Mucosa of descending colon (tissue), 3 donors: ENCODE measurements around the gene REEP3. TPM values are rescaled to one million over a fixed set of nuclear protein-coding genes. Genes with fewer than 3 reads are reported as not detected.

Experiments used
- ATAC-seq: fragments of 200-7000 bp; cut with Tn5 transposase; one replicate; pipeline ENCODE4 v1.9.1; 2020; ENCODE audit warnings: mild to moderate bottlenecking, moderate library complexity
- DNase-seq, 3 donors: peaks; one replicate each; pipeline ENCODE4 v3.0.0-alpha.2; 2020
- H3K36me3 ChIP-seq: fragments of 200-600 bp; one replicate; pipeline ENCODE4 v1.8.0; 2021; ENCODE audit warnings: low read depth, mild to moderate bottlenecking
- H3K4me1 ChIP-seq: fragments of 200-600 bp; one replicate; pipeline ENCODE4 v1.8.0; 2021; ENCODE audit warnings: low read depth, mild to moderate bottlenecking
- H3K4me3 ChIP-seq: fragments of 200-600 bp; one replicate; pipeline ENCODE4 v1.8.0; 2021; ENCODE audit warnings: mild to moderate bottlenecking
- H3K9me3 ChIP-seq: fragments of 200-600 bp; one replicate; pipeline ENCODE4 v1.8.0; 2021; ENCODE audit warnings: mild to moderate bottlenecking
- CTCF ChIP-seq: fragments of 200-600 bp; IDR thresholded peaks from one replicate; pipeline ENCODE4 v1.8.0; 2022; ENCODE audit warnings: antibody characterized with exemption, mild to moderate bottlenecking
- intact Hi-C, 2 donors: fragments of 100-400 bp; cut with DNase I in 1 of 2; cut with micrococcal nuclease in 1 of 2; formaldehyde crosslinking; loops; one replicate each; pipeline versions ENCODE4 v1.11.0 to v1.11.1; 2022; cut with DNase I, micrococcal nuclease
- total RNA-seq, 3 donors: library from RNA; stranded (reverse); fragmentation: NEBNext Ultra II Directional in 2 of 3; extraction: Animal tissue kit (Norgen Biotek cat#: 25700) in 2 of 3; gene quantifications; one replicate each; pipeline versions ENCODE4 v1.2.1 to v1.2.4, GENCODE V29; 2021 to 2023
- donor health status: DM: no; HTN: no; CAD: no; lungs with moderate emphysema.
- donor health status: DM: no; HTN: no; CAD: no.
- donor health status: DM: no; HTN: yes; CAD: no.

The REEP3 gene
- total RNA-seq, 3 donors from 2014 or later = 42.1 to 61.2 (median 43.4) TPM

- DNase-seq (no peak), ATAC-seq (no peak)
- Histone ChIP-seq H3K4me3 (no peak overlapping the region), H3K36me3 (no peaks in the 10 kb centered on the region), H3K4me1 (peaks cover 8% of the 10 kb centered on the region), H3K9me3 (no peaks in the 10 kb centered on the region)
- intact Hi-C loops = no loop called here
- no peak for TF ChIP-seq CTCF
These were observed 115.6 kb downstream of the REEP3 start for GRCh38 chr10:63636812-63637211.

GRCh38 chr10:63637901-63638327 is 116.7 kb downstream of the REEP3 start:
- DNase-seq (peak in 1 of 3 donors; percentile 31), ATAC-seq (peak; percentile 76)
- no peaks in the 10 kb centered on the region for H3K9me3 ChIP-seq
- no peaks in the 10 kb centered on the region for H3K36me3 ChIP-seq
- H3K4me3 ChIP-seq = no peak overlapping the region
- TF ChIP-seq CTCF = no peak
- H3K4me1 ChIP-seq = peaks cover 8% of the 10 kb centered on the region
- intact Hi-C loops = no loop called here

GRCh38 chr10:63641366-63641765 is 120.2 kb downstream of the REEP3 start:
- Histone ChIP-seq H3K4me3 (no peak overlapping the region), H3K36me3 (no peaks in the 10 kb centered on the region), H3K9me3 (no peaks in the 10 kb centered on the region), H3K4me1 (peaks cover 4% of the 10 kb centered on the region)
- TF ChIP-seq CTCF = no peak
- ATAC-seq (no peak), DNase-seq (no peak)
- intact Hi-C loops = loop anchor here in 1 of 2 donors (10.0 kb wide), 1 partner anchor 53 kb away; no protein-coding TSS in a partner anchor

- no peak for TF ChIP-seq CTCF
- Histone ChIP-seq H3K4me3 (no peak overlapping the region), H3K4me1 (peaks cover 4% of the 10 kb centered on the region), H3K9me3 (no peaks in the 10 kb centered on the region), H3K36me3 (no peaks in the 10 kb centered on the region)
- ATAC-seq (no peak), DNase-seq (no peak)
- intact Hi-C loops = loop anchor here in 1 of 2 donors (10.0 kb wide), 1 partner anchor 53 kb away; no protein-coding TSS in a partner anchor
These were observed 120.6 kb downstream of the REEP3 start for GRCh38 chr10:63641799-63642198.

DNA sequence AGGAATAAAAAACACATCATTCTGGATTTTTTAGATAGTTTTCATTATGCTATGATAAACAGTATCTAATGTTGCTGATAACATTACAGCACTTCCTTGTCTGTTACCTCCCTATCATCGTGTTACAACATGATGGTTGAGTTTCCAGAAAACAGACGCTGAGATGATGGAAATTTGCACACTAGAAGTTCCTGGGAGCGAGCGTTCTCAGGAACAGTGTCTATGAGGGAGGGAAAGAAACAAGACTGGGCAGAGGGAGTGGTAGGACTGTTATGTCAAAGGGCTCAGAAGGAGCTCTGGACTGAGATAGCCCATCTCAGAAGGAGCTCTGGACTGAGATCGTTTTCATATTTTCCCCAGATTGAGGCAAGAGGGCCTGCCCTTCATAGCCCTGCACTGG is 121.6 kb downstream of the REEP3 start:
- intact Hi-C loops = loop anchor here in 1 of 2 donors (10.0 kb wide), 1 partner anchor 52 kb away; no protein-coding TSS in a partner anchor
- H3K4me1 ChIP-seq = peaks cover under 1% of the 10 kb centered on the region
- ATAC-seq = no peak
- H3K9me3 ChIP-seq = no peaks in the 10 kb centered on the region
- DNase-seq = no peak
- H3K4me3 ChIP-seq = no peak overlapping the region
- H3K36me3 ChIP-seq = no peaks in the 10 kb centered on the region
- TF ChIP-seq CTCF = no peak
